ENCODE data around the gene VPS26A. TPM values are rescaled to one million over a fixed set of nuclear protein-coding genes. Genes with fewer than 3 reads are reported as not detected.

Gene VPS26A
- total RNA-seq, 4 donors from 2014 or later: 43.9 to 77.6 (median 54.8) TPM

DNA sequence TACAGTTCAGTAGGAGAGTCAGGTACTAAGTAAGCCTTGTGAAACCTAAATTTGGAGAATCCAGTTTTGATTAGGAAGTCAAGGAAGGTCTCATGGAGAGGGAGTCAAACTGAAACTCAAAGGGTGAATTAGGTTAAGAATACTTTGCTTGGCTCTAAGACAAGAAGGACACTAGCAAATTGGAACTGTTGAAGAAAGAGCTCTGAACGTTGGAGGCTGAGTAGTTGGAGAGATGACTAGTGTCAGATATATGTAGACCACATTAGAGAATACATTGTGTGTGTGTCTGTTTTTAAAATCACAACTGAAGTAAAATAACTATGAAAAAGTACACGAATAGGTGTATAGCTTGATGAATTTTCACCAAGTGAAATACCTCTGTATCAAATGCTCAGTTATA lies 6.3 kb downstream of the VPS26A start:
- TF ChIP-seq, protein P1, sequence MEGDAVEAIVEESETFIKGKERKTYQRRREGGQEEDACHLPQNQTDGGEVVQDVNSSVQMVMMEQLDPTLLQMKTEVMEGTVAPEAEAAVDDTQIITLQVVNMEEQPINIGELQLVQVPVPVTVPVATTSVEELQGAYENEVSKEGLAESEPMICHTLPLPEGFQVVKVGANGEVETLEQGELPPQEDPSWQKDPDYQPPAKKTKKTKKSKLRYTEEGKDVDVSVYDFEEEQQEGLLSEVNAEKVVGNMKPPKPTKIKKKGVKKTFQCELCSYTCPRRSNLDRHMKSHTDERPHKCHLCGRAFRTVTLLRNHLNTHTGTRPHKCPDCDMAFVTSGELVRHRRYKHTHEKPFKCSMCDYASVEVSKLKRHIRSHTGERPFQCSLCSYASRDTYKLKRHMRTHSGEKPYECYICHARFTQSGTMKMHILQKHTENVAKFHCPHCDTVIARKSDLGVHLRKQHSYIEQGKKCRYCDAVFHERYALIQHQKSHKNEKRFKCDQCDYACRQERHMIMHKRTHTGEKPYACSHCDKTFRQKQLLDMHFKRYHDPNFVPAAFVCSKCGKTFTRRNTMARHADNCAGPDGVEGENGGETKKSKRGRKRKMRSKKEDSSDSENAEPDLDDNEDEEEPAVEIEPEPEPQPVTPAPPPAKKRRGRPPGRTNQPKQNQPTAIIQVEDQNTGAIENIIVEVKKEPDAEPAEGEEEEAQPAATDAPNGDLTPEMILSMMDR (IDR thresholded peaks at IDR 0.05; ENCODE audit: low read depth): no peak

DNA sequence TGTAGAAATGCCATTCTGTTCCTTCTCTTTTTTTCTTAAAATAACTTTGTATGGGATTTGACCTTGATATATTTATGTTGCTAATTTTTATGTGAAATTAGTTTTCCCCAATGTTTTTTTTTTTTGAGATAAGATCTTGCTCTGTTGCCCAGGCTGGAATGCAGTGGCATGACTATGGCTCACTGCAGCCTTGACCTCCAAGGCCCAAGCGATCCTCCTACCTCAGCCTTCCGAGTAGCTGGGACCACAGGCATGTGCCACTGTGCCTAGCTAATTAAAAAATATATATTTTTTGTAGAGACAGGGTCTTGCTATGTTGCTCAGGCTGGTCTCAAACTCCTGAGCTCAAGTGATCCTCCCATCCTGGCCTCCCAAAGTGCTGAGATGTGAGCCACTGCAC lies 16.0 kb downstream of the VPS26A start:
- TF ChIP-seq, protein P1 (IDR thresholded peaks at IDR 0.05; ENCODE audit: low read depth): no peak

DNA sequence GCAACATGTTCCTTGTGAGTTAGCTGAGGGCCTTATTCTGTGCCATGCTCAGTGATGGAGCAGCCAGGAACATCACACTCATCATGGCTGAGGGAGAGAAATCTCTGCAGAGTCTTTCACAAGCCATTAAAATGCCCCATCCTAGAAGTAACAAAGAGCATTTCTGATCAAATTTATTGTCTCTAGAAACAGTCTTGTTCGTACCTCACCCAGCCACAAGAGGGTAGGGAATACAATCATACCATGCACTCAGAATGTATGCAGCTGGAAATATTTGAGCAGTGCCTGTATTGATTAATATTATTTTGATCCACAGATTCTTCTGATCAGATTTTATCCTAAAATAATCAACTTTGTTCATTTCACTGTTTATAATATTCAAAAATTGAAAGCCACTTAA lies 17.3 kb downstream of the VPS26A start:
- TF ChIP-seq, protein P1 (IDR thresholded peaks at IDR 0.05; ENCODE audit: low read depth): no peak

GRCh38 chr10:69142983-69143382 lies 19.0 kb downstream of the VPS26A start:
- TF ChIP-seq, protein P1 (IDR thresholded peaks at IDR 0.05; ENCODE audit: low read depth): no peak

- TF ChIP-seq, protein P1 (IDR thresholded peaks at IDR 0.05; ENCODE audit: low read depth): no peak
Measured at GRCh38 chr10:69145329-69145728, 21.4 kb downstream of the VPS26A start.

GRCh38 chr10:69145864-69146263 lies 21.9 kb downstream of the VPS26A start:
- TF ChIP-seq, protein P1 (IDR thresholded peaks at IDR 0.05; ENCODE audit: low read depth): no peak

DNA sequence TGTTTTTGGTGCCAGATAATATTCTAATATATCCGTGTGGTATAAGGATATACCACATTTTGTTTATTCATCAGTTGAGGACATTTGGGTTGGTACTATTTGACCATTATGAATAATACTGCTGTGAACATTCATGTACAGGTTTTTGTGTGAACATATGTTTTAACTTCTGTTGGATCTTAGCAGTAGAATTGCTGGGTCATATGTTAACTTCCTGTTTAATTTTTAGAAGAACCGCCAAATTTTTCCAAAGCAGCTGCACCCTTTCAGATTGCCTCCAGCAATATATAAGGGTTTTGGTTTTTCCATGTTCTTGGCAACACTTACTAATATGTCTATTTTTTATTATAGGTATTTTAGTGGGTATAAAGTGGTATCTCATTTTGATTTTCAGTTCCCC lies 22.8 kb downstream of the VPS26A start:
- TF ChIP-seq, protein P1 (IDR thresholded peaks at IDR 0.05; ENCODE audit: low read depth): no peak

All from subcutaneous adipose tissue (tissue), 4 donors.